GM13977 (cell line): ENCODE data around the gene L3MBTL4.
A peak's percentile ranks its signal among the peaks of the same experiment; 100 is the strongest.

ENCODE experiments used
- DNase-seq: peaks from one replicate; pipeline ENCODE4 v3.0.0; 2012; ENCODE audit warnings: low spot score
- CTCF ChIP-seq: IDR thresholded peaks from 2 replicates; pipeline ENCODE4 v1.5.1; 2012; ENCODE audit warnings: mild to moderate bottlenecking, control low read depth; ENCODE audit not compliant: insufficient read depth; ENCODE audit errors: extremely low read depth, missing control alignments
- in situ Hi-C: fragments of 300-500 bp; cut with MboI; formaldehyde crosslinking; loops from one replicate; pipeline ENCODE4 v1.12.0; 2022; ENCODE audit warnings: low sequenced_read_pairs, low pct_unique_long_range_greater_than_20kb, mixed read lengths, inconsistent platforms; ENCODE audit not compliant: unreplicated experiment

Gene L3MBTL4

GRCh38 chr18:6001867-6002266 lies 412.8 kb downstream of the L3MBTL4 start:
- TF ChIP-seq CTCF, result no peak
- no peak for DNase-seq
- in situ Hi-C loops, result no loop called here

- in situ Hi-C loops, result no loop called here
- TF ChIP-seq CTCF, result no peak
- peak; percentile 25 for DNase-seq
Measured at GRCh38 chr18:5998907-5999306, 415.8 kb downstream of the L3MBTL4 start.

GRCh38 chr18:5998166-5998881 lies 416.4 kb downstream of the L3MBTL4 start:
- DNase-seq, result no peak
- TF ChIP-seq CTCF, result no peak
- in situ Hi-C loops, result no loop called here

- in situ Hi-C loops, result no loop called here
- no peak for TF ChIP-seq CTCF
- DNase-seq, result no peak
Measured at GRCh38 chr18:5997361-5997760, 417.4 kb downstream of the L3MBTL4 start.

GRCh38 chr18:5995626-5996025 lies 419.1 kb downstream of the L3MBTL4 start:
- in situ Hi-C loops, result no loop called here
- no peak for DNase-seq
- TF ChIP-seq CTCF, result no peak

GRCh38 chr18:5993938-5994337 lies 420.8 kb downstream of the L3MBTL4 start:
- in situ Hi-C loops, result no loop called here
- no peak for TF ChIP-seq CTCF
- DNase-seq, result no peak
